ENCODE results near the gene SRRM4. TPM values are rescaled to one million over a fixed set of nuclear protein-coding genes. Genes with fewer than 3 reads are reported as not detected.
"Not testable (repeated sequence)": the region's sequence is repeated elsewhere in the genome, so short reads cannot be mapped to it uniquely, and the experiment has no call there.

The SRRM4 gene
- total and polyA plus RNA-seq, 8 donors, result 0.05 to 2.6 (median 0.22) TPM; not detected in 2

DNA sequence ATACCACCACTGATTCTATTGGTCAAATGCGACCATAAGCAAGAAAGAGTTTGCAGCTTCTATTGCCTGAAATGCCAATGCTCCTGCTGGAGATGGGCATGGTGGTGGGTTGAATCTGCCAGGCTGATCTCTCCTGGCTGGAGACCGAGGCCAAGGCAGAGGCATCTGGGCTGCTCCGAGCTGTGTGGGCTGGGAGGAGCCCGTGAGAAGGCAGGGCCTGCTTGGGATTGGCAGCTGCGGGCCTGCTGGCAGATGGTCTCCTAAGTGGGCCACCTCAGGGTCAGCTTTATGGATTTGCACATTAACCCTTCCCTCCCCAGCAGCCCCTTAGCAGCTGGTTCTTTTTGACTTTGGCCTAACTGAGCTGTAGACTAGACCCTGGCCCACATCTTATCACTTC lies 25.4 kb downstream of the SRRM4 start:
- Histone ChIP-seq H3K27me3 (peaks cover 0 to 69% (median 24%) of the 10 kb centered on the region in 3 donors), H3K36me3 (no peaks in the 10 kb centered on the region), H3K9me3 (peaks cover 0 to 21% (median 19%) of the 10 kb centered on the region in 4 donors), H3K4me1 (peaks cover 0 to 8% (median 3%) of the 10 kb centered on the region in 4 donors), H3K4me3 (no peak overlapping the region), H3K27ac (no peak overlapping the region)
- intact Hi-C loops (cut with DNase I; ENCODE audit: low total_unique reads), result no loop called here
- TF ChIP-seq POLR2AphosphoS5 (IDR thresholded peaks at IDR 0.05) (no peak), EP300 (IDR thresholded peaks at IDR 0.05) (no peak), POLR2A (IDR thresholded peaks at IDR 0.05) (no peak)
- TF ChIP-seq, protein P1, sequence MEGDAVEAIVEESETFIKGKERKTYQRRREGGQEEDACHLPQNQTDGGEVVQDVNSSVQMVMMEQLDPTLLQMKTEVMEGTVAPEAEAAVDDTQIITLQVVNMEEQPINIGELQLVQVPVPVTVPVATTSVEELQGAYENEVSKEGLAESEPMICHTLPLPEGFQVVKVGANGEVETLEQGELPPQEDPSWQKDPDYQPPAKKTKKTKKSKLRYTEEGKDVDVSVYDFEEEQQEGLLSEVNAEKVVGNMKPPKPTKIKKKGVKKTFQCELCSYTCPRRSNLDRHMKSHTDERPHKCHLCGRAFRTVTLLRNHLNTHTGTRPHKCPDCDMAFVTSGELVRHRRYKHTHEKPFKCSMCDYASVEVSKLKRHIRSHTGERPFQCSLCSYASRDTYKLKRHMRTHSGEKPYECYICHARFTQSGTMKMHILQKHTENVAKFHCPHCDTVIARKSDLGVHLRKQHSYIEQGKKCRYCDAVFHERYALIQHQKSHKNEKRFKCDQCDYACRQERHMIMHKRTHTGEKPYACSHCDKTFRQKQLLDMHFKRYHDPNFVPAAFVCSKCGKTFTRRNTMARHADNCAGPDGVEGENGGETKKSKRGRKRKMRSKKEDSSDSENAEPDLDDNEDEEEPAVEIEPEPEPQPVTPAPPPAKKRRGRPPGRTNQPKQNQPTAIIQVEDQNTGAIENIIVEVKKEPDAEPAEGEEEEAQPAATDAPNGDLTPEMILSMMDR (IDR thresholded peaks at IDR 0.05), result no peak
- peak in 1 of 2 donors; percentile 61 for DNase-seq
- WGBS, 5 donors, result 19 to 37% (median 25%) methylated on average over 5 of the region's 5 CpGs

- H3K27ac ChIP-seq; intact Hi-C loops (cut with DNase I; ENCODE audit: low total_unique reads); DNase-seq; H3K36me3 ChIP-seq; H3K4me1 ChIP-seq; H3K4me3 ChIP-seq: not testable (repeated sequence)
- Histone ChIP-seq H3K27me3 (peaks cover 0 to 68% (median 24%) of the 10 kb centered on the region in 3 donors), H3K9me3 (peaks cover 0 to 26% (median 22%) of the 10 kb centered on the region in 4 donors)
- 28 to 57% (median 33%) methylated on average over 1 of the region's 1 CpG for WGBS, 5 donors
These were observed 26.9 kb downstream of the SRRM4 start for GRCh38 chr12:119008273-119008672.

- peak; percentile 25 to 73 for DNase-seq
- Histone ChIP-seq H3K27me3 (peaks cover 0 to 64% (median 24%) of the 10 kb centered on the region in 3 donors), H3K9me3 (peaks cover 0 to 26% (median 22%) of the 10 kb centered on the region in 4 donors), H3K4me3 (no peak overlapping the region), H3K4me1 (peaks cover 0 to 8% (median 3%) of the 10 kb centered on the region in 4 donors), H3K27ac (no peak overlapping the region), H3K36me3 (no peaks in the 10 kb centered on the region)
- intact Hi-C loops (cut with DNase I; ENCODE audit: low total_unique reads), result no loop called here
- TF ChIP-seq, protein P1 (IDR thresholded peaks at IDR 0.05), result no peak
- TF ChIP-seq POLR2AphosphoS5 (IDR thresholded peaks at IDR 0.05) (no peak), EP300 (IDR thresholded peaks at IDR 0.05) (no peak), POLR2A (IDR thresholded peaks at IDR 0.05) (no peak)
- 3 to 6% (median 4%) methylated on average over 15 to 20 of the region's 20 CpGs for WGBS, 5 donors
These were observed 27.4 kb downstream of the SRRM4 start for GRCh38 chr12:119008691-119009221.

DNA sequence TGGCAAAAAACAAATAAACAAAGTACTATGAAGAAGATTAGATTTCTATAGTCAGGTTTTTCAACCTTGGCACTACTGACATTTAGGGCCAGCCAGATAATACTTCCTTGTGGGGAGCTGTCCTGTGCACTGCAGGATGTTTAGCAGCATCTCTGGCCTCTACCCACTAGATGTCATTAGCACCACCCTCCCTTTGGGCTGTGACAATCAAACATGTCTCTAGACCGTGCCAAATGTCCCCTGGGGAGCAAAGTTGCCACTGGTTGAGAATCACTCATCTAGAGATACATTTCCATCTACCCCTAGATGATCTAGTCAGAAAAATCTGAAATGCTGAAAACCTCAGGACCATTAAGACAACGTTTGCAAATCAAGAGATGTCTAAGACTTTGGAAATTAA lies 29.9 kb downstream of the SRRM4 start:
- no peak for DNase-seq
- 0 to 39% (median 27%) methylated on average over 2 of the region's 2 CpGs for WGBS, 5 donors
- intact Hi-C loops (cut with DNase I; ENCODE audit: low total_unique reads), result no loop called here

More for the DNA sequence above, 29.9 kb downstream of the SRRM4 start:
- no peaks in the 10 kb centered on the region for H3K36me3 ChIP-seq
- H3K27me3 ChIP-seq, result peaks cover 0 to 58% (median 19%) of the 10 kb centered on the region in 3 donors
- peaks cover 0 to 8% (median 3%) of the 10 kb centered on the region in 4 donors for H3K4me1 ChIP-seq
- TF ChIP-seq, protein P1 (IDR thresholded peaks at IDR 0.05), result no peak
- TF ChIP-seq POLR2AphosphoS5 (IDR thresholded peaks at IDR 0.05) (no peak), EP300 (IDR thresholded peaks at IDR 0.05) (no peak), POLR2A (IDR thresholded peaks at IDR 0.05) (no peak)
- peaks cover 0 to 26% (median 22%) of the 10 kb centered on the region in 4 donors for H3K9me3 ChIP-seq
- H3K27ac ChIP-seq, result no peak overlapping the region
- no peak overlapping the region for H3K4me3 ChIP-seq
